PC-3 (cell line): ENCODE data around the gene FAM83D.

ENCODE experiments used
- EZH2 ChIP-seq: fragments of 300-600 bp; sonication (generic); IDR thresholded peaks from one replicate; pipeline ENCODE4 v1.6.1; 2017; ENCODE audit warnings: antibody characterized with exemption, mild to moderate bottlenecking, low read length; ENCODE audit not compliant: unreplicated experiment
- TF ChIP-seq, protein P1 (sequence below): fragments of 300-600 bp; sonication (generic); conservative IDR thresholded peaks from 2 replicates; pipeline ENCODE4 v1.5.1; 2017; ENCODE audit warnings: antibody characterized with exemption, low read depth, mild to moderate bottlenecking, low read length

DNA sequence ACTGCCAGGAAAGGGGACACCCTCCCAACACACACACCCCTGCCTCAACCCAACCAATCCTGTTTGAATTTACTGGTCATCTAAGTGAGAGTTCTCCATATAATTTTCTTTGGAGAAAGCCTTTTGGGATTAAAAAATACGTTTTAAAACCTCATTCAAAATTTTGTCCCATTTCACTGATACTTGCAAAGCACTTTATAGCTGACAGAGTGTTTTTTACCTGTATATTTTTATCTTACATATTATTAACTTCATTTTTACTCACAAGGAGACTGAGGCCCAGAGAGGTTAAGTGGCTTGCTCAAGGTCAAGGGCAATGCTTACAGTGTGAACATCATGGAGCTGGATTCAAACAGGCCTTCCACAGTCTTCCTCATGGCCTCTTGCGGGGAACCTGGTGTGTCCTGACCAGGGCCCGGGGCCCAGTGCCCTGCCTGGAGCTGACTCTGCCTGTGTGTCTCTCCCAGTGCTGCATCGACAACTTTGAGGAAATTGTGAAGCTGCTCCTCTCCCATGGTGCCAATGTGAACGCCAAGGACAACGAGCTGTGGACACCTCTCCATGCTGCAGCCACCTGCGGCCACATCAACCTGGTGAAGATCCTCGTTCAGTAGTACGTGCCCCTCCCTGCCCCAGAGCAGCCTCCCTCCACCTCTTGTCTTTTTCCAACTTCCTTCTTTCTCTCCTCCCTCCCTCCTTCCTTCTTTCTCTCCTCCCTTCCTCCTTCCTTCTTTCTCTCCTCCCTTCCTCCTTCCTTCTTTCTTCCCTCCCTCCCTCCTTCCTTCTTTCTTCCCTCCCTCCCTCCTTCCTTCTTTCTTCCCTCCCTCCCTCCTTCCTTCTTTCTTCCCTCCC, 30.9 kb upstream of the FAM83D start:
- TF ChIP-seq, protein P1, sequence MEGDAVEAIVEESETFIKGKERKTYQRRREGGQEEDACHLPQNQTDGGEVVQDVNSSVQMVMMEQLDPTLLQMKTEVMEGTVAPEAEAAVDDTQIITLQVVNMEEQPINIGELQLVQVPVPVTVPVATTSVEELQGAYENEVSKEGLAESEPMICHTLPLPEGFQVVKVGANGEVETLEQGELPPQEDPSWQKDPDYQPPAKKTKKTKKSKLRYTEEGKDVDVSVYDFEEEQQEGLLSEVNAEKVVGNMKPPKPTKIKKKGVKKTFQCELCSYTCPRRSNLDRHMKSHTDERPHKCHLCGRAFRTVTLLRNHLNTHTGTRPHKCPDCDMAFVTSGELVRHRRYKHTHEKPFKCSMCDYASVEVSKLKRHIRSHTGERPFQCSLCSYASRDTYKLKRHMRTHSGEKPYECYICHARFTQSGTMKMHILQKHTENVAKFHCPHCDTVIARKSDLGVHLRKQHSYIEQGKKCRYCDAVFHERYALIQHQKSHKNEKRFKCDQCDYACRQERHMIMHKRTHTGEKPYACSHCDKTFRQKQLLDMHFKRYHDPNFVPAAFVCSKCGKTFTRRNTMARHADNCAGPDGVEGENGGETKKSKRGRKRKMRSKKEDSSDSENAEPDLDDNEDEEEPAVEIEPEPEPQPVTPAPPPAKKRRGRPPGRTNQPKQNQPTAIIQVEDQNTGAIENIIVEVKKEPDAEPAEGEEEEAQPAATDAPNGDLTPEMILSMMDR = no peak
- no peak for TF ChIP-seq EZH2
